ENCODE results near the gene RPS6KC1. TPM values are rescaled to one million over a fixed set of nuclear protein-coding genes. Genes with fewer than 3 reads are reported as not detected.
"Not testable (repeated sequence)": the region's sequence is repeated elsewhere in the genome, so short reads cannot be mapped to it uniquely, and the experiment has no call there.

RPS6KC1 gene
- total RNA-seq, 2 donors from 2014 or later: 8.7 to 13.0 TPM

GRCh38 chr1:213082420-213083111, 31.5 kb downstream of the RPS6KC1 start:
- peak overlapping the region; percentile 1 to 79 for H3K27ac Mint-ChIP-seq
- DNase-seq (ENCODE audit: low spot score in 2 of 2) (no peak), ATAC-seq (peak in 1 of 2 donors; percentile 74)

GRCh38 chr1:213083112-213083445, 32.0 kb downstream of the RPS6KC1 start:
- peak; percentile 67 to 87 for ATAC-seq
- H3K9me3 Mint-ChIP-seq: no peaks in the 10 kb centered on the region
- H3K27ac Mint-ChIP-seq: peak overlapping the region in 1 of 2 donors; percentile 79
- H3K36me3 Mint-ChIP-seq: peaks cover 15 to 30% of the 10 kb centered on the region in 2 donors
- DNase-seq (ENCODE audit: low spot score in 2 of 2): peak in 1 of 2 donors; percentile 9

More at GRCh38 chr1:213082420-213083111, 31.5 kb downstream of the RPS6KC1 start:
- Mint-ChIP-seq H3K9me3 (no peaks in the 10 kb centered on the region), H3K36me3 (peaks cover 15 to 25% of the 10 kb centered on the region in 2 donors)

DNA sequence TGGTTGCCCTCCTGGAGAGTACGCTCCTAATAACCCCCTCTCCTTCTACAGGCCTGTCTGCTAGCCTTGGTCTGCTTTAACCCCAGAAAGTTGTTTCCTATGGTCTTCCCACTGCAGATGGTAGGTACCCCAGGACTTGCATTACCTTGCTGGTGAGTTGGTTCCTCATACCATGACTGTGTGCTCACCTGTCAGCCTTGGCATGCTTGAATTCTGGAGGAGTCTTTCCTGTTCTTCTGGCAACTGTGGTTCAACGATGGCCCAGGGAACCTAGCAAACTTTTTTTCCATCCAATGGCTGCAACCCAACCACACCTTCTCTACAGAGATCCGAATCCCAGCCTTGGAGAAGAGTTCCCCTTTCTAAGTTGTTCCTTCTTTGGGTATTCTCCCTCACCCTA, 36.9 kb downstream of the RPS6KC1 start:
- DNase-seq (ENCODE audit: low spot score in 2 of 2): no peak
- ATAC-seq: no peak
- Mint-ChIP-seq H3K27ac (peak overlapping the region in 1 of 2 donors; percentile 37), H3K36me3 (peaks cover 5 to 23% of the 10 kb centered on the region in 2 donors), H3K9me3 (no peaks in the 10 kb centered on the region)

- peaks cover 0 to 12% of the 10 kb centered on the region in 2 donors for H3K36me3 Mint-ChIP-seq
- H3K9me3 Mint-ChIP-seq: no peaks in the 10 kb centered on the region
- no peak for ATAC-seq
- H3K27ac Mint-ChIP-seq: no peak overlapping the region
- DNase-seq (ENCODE audit: low spot score in 2 of 2): no peak
Observed at GRCh38 chr1:213089924-213090677, 39.1 kb downstream of the RPS6KC1 start.

DNA sequence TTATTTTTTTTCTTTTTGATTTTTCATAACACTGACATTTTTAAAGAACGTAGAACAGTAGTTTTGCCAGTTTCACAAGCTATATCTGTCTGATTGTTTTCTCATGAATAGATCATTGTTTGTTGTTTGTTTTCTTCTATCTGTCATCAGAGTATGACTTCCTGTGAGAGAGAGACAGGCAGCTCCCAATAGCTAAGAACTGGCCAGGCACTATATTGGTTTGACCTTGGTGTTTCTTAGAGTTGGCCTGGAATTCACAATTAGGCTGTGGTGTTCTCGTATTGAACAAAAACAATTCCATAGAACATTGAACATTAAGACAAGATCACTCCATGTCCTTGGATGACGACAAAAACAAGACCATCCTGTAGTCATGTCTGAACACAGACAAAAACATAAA, 43.4 kb downstream of the RPS6KC1 start:
- Mint-ChIP-seq H3K9me3 (no peaks in the 10 kb centered on the region), H3K36me3 (peaks cover 4 to 8% of the 10 kb centered on the region in 2 donors), H3K27ac (no peak overlapping the region)
- ATAC-seq: no peak
- no peak for DNase-seq (ENCODE audit: low spot score in 2 of 2)

DNA sequence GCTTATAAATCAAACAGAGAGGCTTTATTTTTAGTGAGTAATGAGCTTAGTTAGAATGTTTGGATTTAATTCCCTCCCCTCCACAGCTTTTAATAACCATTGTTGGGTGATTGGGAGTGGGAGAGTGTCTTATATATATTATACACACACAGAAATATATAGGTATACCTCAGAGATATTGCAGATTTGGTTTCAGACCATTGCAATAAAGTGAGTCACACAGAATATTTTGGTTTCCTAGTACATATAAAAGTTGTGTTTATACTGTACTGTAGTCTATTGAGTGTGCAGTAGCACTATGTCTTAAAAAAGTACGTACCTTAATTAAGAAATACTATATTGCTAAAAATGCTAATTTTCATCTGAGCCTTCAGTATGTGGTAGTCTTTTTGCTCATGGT, 44.4 kb downstream of the RPS6KC1 start:
- no peak for DNase-seq (ENCODE audit: low spot score in 2 of 2)

DNA sequence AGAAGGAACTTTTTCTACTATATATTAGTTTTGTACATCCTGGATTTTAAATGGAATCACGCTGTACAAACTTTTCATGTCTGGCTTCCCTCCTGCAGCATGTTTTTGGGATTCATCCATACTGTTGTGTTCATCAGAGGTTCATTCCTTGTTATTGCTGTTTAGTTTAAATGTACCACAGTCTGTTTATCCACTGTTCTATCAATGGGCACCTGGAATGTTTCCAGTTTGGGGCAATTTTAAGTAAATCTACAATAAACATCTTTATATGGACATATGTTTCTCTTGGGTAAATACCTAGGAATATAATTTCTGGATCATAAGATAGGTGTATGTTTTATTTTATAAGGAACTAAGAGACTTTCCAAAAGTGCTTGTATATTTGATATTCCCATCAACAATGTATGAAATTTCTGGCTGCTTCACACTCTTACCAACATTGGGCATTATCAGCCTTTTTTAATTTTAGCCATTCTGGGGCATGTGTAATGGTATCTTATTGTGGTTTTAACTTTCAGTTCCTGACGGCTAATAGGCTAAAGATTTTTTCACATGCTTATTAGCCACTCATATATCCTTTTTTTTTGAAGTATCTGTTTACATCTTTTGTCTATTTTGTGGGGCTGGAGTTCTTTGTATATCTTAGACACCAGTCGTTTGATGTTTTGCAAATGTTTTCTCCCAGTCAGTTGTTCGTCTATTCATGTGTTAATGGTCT, 48.8 kb downstream of the RPS6KC1 start:
- no peak for DNase-seq (ENCODE audit: low spot score in 2 of 2)
- ATAC-seq: no peak
- Mint-ChIP-seq H3K36me3 (peaks cover 4 to 12% of the 10 kb centered on the region in 2 donors), H3K27ac (no peak overlapping the region), H3K9me3 (no peaks in the 10 kb centered on the region)

More for the DNA sequence above, 44.4 kb downstream of the RPS6KC1 start:
- ATAC-seq: no peak
- no peak overlapping the region for H3K27ac Mint-ChIP-seq
- no peaks in the 10 kb centered on the region for H3K9me3 Mint-ChIP-seq
- peaks cover 6 to 8% of the 10 kb centered on the region in 2 donors for H3K36me3 Mint-ChIP-seq

DNA sequence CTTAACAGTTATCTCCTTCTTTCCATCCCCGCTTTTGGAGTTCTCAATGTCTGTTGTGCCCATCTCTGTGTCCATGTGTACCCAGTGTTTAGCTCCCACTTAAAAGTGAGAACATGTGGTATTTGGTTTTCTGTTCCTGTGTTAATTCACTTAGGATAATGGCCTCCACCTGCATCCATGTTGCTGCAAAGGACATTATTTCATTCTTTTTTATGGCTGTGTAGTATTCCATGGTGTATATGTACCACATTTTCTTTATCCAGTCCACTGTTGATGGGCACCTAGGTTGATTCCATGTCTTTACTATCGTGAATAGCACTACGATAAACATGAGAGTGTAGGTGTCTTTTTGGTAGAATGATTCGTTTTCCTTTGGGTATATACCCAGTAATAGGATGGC, 49.5 kb downstream of the RPS6KC1 start:
- not testable (repeated sequence) for ATAC-seq; H3K27ac Mint-ChIP-seq; DNase-seq (ENCODE audit: low spot score in 2 of 2); H3K9me3 Mint-ChIP-seq
- peaks cover 4 to 12% of the 10 kb centered on the region in 2 donors for H3K36me3 Mint-ChIP-seq

GRCh38 chr1:213103377-213104306, 52.6 kb downstream of the RPS6KC1 start:
- Mint-ChIP-seq H3K9me3 (peaks cover 4% of the 10 kb centered on the region in 2 donors), H3K36me3 (peaks cover 10 to 11% of the 10 kb centered on the region in 2 donors), H3K27ac (no peak overlapping the region)
- ATAC-seq (peak; percentile 33 to 64), DNase-seq (ENCODE audit: low spot score in 2 of 2) (no peak)

DNA sequence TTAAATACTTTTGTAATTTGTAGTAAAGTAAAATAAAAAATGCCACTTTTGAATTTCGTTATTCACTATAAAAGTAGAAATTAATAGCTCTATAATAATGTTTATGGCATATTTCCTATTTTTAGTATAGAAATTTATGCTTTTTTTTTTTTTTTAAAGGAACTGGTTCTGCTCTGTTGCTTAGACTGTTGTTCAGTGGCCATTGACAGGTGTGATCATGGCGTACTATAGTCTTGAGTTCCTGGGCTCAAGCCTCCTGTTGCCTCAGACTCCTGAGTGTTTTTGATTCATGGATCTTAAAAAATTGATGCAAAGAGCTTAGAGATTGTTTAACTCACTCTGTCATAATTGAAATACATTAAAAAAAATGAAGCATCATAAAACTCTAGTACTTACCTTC, 53.6 kb downstream of the RPS6KC1 start:
- ATAC-seq (no peak), DNase-seq (ENCODE audit: low spot score in 2 of 2) (no peak)
- Mint-ChIP-seq H3K36me3 (peaks cover 10 to 11% of the 10 kb centered on the region in 2 donors), H3K27ac (no peak overlapping the region), H3K9me3 (peaks cover 4% of the 10 kb centered on the region in 2 donors)

DNA sequence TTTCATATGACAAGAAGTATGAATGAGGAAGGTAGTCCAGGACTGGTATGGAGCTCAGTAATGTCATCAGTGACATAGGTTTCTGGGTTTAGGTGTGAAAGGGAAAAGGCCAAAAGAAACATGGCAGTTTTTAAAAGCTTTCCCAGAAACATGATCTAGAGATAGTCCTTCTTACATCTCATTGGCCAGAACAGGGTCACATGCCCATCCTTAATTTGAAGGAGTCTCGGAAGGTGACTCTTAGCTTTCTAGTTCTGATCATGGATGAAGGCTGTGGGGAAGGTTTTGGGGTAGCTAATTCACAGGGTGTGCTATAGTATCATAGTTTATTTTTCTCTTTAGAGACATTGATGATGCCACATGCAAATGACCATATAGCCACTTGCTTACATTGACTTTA, 55.3 kb downstream of the RPS6KC1 start:
- no peak for ATAC-seq
- H3K27ac Mint-ChIP-seq: no peak overlapping the region
- DNase-seq (ENCODE audit: low spot score in 2 of 2): no peak
- H3K36me3 Mint-ChIP-seq: peaks cover 6 to 7% of the 10 kb centered on the region in 2 donors
- H3K9me3 Mint-ChIP-seq: peaks cover 4% of the 10 kb centered on the region in 2 donors

GRCh38 chr1:213107613-213108012, 56.6 kb downstream of the RPS6KC1 start:
- DNase-seq (ENCODE audit: low spot score in 2 of 2) (no peak), ATAC-seq (no peak)
- H3K36me3 Mint-ChIP-seq: peaks cover 6 to 7% of the 10 kb centered on the region in 2 donors
- no peak overlapping the region for H3K27ac Mint-ChIP-seq
- H3K9me3 Mint-ChIP-seq: peaks cover 4% of the 10 kb centered on the region in 2 donors

DNA sequence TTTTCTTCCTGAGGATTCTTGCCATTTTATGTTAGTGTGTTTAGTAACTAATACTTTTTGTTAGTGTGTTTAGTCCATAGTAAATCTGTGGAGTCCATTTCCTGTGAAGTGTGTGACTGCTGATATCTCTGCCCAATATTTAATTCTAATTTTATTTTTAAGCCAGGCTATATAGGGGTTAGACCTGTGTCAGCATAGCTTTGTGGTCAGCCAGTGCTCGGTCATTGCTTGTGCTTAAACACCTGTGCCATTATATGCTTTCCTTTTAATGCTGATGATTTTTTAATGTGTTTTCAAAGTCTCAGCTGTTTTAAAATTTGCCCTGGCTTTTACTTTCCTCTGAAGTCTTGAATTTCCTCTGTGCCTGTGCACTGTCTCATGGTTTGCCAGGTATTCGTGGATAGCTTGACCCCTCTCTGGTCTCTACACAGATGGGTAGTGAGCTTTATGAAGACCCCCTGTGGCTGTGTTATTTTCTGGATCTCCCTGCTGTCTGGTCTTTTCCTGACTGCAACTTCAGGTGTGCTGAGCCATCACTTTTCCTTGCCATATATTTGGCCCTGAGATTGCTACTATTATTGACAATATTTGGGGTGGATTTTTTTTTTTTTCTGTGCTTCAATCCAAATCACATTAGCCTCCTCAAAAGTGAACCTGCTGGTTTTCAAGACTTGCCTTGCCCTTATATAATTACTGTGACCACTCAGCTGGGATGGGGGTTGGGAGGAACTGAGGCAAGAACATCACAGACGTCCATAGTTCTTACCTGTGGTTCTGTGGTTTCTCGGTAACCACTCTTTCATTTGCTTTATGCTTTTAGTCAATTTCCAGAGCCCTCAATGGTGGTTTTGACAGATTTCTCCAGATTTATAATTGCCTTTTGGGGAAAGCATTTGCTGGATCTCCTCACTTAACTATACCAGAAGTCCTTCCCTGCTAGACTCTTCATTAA, 59.6 kb downstream of the RPS6KC1 start:
- H3K36me3 Mint-ChIP-seq: peaks cover 6 to 7% of the 10 kb centered on the region in 2 donors
- ATAC-seq (peak in 1 of 2 donors; percentile 34), DNase-seq (ENCODE audit: low spot score in 2 of 2) (no peak)
- H3K9me3 Mint-ChIP-seq: peaks cover 4% of the 10 kb centered on the region in 2 donors
- H3K27ac Mint-ChIP-seq: no peak overlapping the region

- Mint-ChIP-seq H3K36me3 (peaks cover 6 to 7% of the 10 kb centered on the region in 2 donors), H3K27ac (no peak overlapping the region), H3K9me3 (peaks cover 4% of the 10 kb centered on the region in 2 donors)
- no peak for DNase-seq (ENCODE audit: low spot score in 2 of 2)
- no peak for ATAC-seq
Observed at GRCh38 chr1:213111502-213111901, 60.5 kb downstream of the RPS6KC1 start.

- H3K9me3 Mint-ChIP-seq; H3K27ac Mint-ChIP-seq; H3K36me3 Mint-ChIP-seq; ATAC-seq; DNase-seq (ENCODE audit: low spot score in 2 of 2): not testable (repeated sequence)
Observed at GRCh38 chr1:213112723-213113122, 61.7 kb downstream of the RPS6KC1 start.
